Neural progenitor cell (in vitro differentiated cells): Measurements from ENCODE around the gene HSPG2.

ENCODE experiments used
- CTCF ChIP-seq: fragments of 200-600 bp; sonication (generic); IDR thresholded peaks from 2 replicates; pipeline ENCODE4 v1.5.1; 2017; ENCODE audit warnings: antibody characterized with exemption, mild to moderate bottlenecking
- EZH2 ChIP-seq: fragments of 200-600 bp; sonication (generic); IDR thresholded peaks from 2 replicates; pipeline ENCODE4 v1.6.1; 2017; ENCODE audit warnings: antibody characterized with exemption, mild to moderate bottlenecking, moderate library complexity
- EZH2phosphoT487 ChIP-seq: fragments of 200-600 bp; sonication (generic); IDR thresholded peaks from 2 replicates; pipeline ENCODE4 v1.6.1; 2017; ENCODE audit warnings: antibody characterized with exemption

- TF ChIP-seq CTCF (no peak), EZH2phosphoT487 (no peak), EZH2 (no peak)
These were observed 154.0 kb downstream of the HSPG2 start, which contains the start of gene USP48 for GRCh38 chr1:21782868-21783678.
